ENCODE results near the gene CCDC8. TPM values are rescaled to one million over a fixed set of nuclear protein-coding genes. Genes with fewer than 3 reads are reported as not detected.

Gene CCDC8
- total and polyA plus RNA-seq, 2 of the 4 experiments (the other 2 are of a cell fraction), result 9.3 to 10.2 TPM

DNA sequence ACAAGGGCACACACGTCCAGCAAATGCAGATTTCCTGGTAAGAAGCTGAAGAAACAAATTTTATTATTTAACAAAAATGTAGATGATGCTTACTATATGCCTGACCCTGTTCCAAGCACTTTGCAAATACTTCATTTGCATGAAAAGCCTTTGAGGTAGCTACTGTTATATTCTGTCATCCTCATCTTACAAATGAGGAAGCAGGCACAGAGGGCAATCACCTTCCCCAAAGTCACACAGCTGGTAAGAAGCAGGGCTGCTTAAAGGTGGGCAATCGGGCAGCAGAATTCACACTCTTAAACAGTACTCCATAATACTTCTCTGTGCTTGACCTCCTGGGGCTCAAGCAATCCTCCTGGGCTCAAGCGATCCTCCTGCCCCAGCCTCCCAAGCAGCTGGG, 33.6 kb upstream of the CCDC8 start:
- Histone ChIP-seq H2BK20ac (ENCODE audit: low read depth, low read length) (no peak overlapping the region), H3K4me3 (ENCODE audit: insufficient read depth, low read depth, low read length) (no peak overlapping the region), H4K91ac (ENCODE audit: insufficient read depth, low read depth, low read length) (no peak overlapping the region), H3K18ac (ENCODE audit: low read depth, low read length) (no peak overlapping the region), H4K20me1 (ENCODE audit: insufficient read depth, low read length) (no peaks in the 10 kb centered on the region), H3K14ac (replicated peaks; ENCODE audit: low read depth, low read length) (no peak overlapping the region), H3K9me1 (ENCODE audit: insufficient read depth, low read length) (0 out of 2 replicates have a peak, but pooled peaks cover 2% of the 10 kb centered on the region), H3K36me3 (ENCODE audit: control insufficient read depth, insufficient read depth, low read length) (no peaks in the 10 kb centered on the region), H4K8ac (ENCODE audit: low read depth in 2 of 2, low read length in 2 of 2) (no peak overlapping the region), H3K9ac (ENCODE audit: low read depth, low read length) (no peak overlapping the region), H2BK15ac (ENCODE audit: low read depth, low read length) (no peak overlapping the region), H3K4ac (ENCODE audit: low read depth, low read length) (no peak overlapping the region), H3K56ac (ENCODE audit: extremely low read depth, insufficient read depth, low read length) (no peak overlapping the region), H4K5ac (ENCODE audit: low read depth, low read length) (no peak overlapping the region), H3K79me1 (ENCODE audit: low read depth in 1 of 2, low read length in 2 of 2) (no peaks in the 10 kb centered on the region), H3K23ac (ENCODE audit: low read depth, low read length) (no peak overlapping the region), H3K4me2 (ENCODE audit: low read depth, low read length) (no peak overlapping the region), H3K27ac (ENCODE audit: insufficient read depth, low read length) (no peak overlapping the region), H3K9me3 (ENCODE audit: control insufficient read depth, insufficient read depth, low read length) (peaks cover 6% of the 10 kb centered on the region), H2BK5ac (ENCODE audit: low read depth, low read length, poor library complexity, severe bottlenecking) (no peak overlapping the region), H3K27me3 (ENCODE audit: control insufficient read depth, insufficient read depth, low read length) (peaks cover 8% of the 10 kb centered on the region), H2BK120ac (ENCODE audit: low read depth, low read length) (no peak overlapping the region), H2AK9ac (replicated peaks; ENCODE audit: low read depth, low read length, poor library complexity) (no peak overlapping the region), H2AK5ac (ENCODE audit: low read depth, low read length) (no peak overlapping the region), H2AFZ (replicated peaks; ENCODE audit: low read length, poor library complexity) (no peak overlapping the region), H3K4me1 (ENCODE audit: control insufficient read depth, insufficient read depth, low read length) (peaks cover 1% of the 10 kb centered on the region; the same call in 1 of the 2 replicates)
- no peak for ATAC-seq (ENCODE audit: low read depth)
- ChIA-PET POLR2A (ENCODE audit: unreplicated experiment) (no interaction called here), CTCF (no interaction called here)
- DNase-seq, result no peak
- WGBS, 2 experiments (ENCODE audit: extremely low coverage in 2 of 2, insufficient read length in 1 of 2), result no CpG with 5 or more reads among the region's 3 CpGs
- TF ChIP-seq BHLHE40 (IDR thresholded peaks at IDR 0.05; ENCODE audit: low read depth, low read length) (no peak), RCOR1 (IDR thresholded peaks at IDR 0.05; ENCODE audit: insufficient replicate concordance, low read length) (no peak), RFX5 (IDR thresholded peaks at IDR 0.05; ENCODE audit: low read depth, low read length) (no peak), RAD21 (IDR thresholded peaks at IDR 0.05; ENCODE audit: low read length) (no peak), CHD1 (IDR thresholded peaks at IDR 0.05; ENCODE audit: low read depth, low read length) (no peak), MXI1 (IDR thresholded peaks at IDR 0.05; ENCODE audit: borderline replicate concordance, low read depth, low read length) (no peak), POLR2A (IDR thresholded peaks at IDR 0.05; ENCODE audit: low read depth, low read length) (no peak), MAZ (IDR thresholded peaks at IDR 0.05; ENCODE audit: borderline replicate concordance, low read depth, low read length) (no peak), NFE2L2 (IDR thresholded peaks at IDR 0.05; ENCODE audit: low read depth, low read length) (no peak), CEBPB (IDR thresholded peaks at IDR 0.05; ENCODE audit: low read depth, low read length) (no peak), FOS (IDR thresholded peaks at IDR 0.05; ENCODE audit: low read depth, low read length) (no peak), MAFK (IDR thresholded peaks at IDR 0.05; ENCODE audit: low read depth, low read length) (no peak), SMC3 (IDR thresholded peaks at IDR 0.05; ENCODE audit: low read depth, low read length) (no peak)
- TF ChIP-seq, protein P1, sequence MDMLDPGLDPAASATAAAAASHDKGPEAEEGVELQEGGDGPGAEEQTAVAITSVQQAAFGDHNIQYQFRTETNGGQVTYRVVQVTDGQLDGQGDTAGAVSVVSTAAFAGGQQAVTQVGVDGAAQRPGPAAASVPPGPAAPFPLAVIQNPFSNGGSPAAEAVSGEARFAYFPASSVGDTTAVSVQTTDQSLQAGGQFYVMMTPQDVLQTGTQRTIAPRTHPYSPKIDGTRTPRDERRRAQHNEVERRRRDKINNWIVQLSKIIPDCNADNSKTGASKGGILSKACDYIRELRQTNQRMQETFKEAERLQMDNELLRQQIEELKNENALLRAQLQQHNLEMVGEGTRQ (IDR thresholded peaks at IDR 0.05; ENCODE audit: low read depth, low read length), result no peak
- TF ChIP-seq, protein P2, sequence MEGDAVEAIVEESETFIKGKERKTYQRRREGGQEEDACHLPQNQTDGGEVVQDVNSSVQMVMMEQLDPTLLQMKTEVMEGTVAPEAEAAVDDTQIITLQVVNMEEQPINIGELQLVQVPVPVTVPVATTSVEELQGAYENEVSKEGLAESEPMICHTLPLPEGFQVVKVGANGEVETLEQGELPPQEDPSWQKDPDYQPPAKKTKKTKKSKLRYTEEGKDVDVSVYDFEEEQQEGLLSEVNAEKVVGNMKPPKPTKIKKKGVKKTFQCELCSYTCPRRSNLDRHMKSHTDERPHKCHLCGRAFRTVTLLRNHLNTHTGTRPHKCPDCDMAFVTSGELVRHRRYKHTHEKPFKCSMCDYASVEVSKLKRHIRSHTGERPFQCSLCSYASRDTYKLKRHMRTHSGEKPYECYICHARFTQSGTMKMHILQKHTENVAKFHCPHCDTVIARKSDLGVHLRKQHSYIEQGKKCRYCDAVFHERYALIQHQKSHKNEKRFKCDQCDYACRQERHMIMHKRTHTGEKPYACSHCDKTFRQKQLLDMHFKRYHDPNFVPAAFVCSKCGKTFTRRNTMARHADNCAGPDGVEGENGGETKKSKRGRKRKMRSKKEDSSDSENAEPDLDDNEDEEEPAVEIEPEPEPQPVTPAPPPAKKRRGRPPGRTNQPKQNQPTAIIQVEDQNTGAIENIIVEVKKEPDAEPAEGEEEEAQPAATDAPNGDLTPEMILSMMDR (conservative IDR thresholded peaks at IDR 0.05; ENCODE audit: low read depth, low read length), result no peak
- TF ChIP-seq, protein P3, sequence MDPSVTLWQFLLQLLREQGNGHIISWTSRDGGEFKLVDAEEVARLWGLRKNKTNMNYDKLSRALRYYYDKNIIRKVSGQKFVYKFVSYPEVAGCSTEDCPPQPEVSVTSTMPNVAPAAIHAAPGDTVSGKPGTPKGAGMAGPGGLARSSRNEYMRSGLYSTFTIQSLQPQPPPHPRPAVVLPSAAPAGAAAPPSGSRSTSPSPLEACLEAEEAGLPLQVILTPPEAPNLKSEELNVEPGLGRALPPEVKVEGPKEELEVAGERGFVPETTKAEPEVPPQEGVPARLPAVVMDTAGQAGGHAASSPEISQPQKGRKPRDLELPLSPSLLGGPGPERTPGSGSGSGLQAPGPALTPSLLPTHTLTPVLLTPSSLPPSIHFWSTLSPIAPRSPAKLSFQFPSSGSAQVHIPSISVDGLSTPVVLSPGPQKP (IDR thresholded peaks at IDR 0.05; ENCODE audit: borderline replicate concordance, low read depth, low read length), result no peak
- dilution Hi-C loops (cut with HindIII; ENCODE audit: low sequenced_read_pairs, unreplicated experiment), result no loop called here
- intact Hi-C loops (cut with micrococcal nuclease), result no loop called here
- in situ Hi-C loops (cut with MboI; ENCODE audit: low sequenced_read_pairs), result no loop called here
- BruUV-seq (replicated peaks), result no TSS peak

All from IMR-90 (cell line).